Activated naive CD8-positive, alpha-beta T cell (primary cell): ENCODE results near the gene ZCCHC7.
"Not testable (repeated sequence)": the region's sequence is repeated elsewhere in the genome, so short reads cannot be mapped to it uniquely, and the experiment has no call there.

Experiments used
- H3K27ac Mint-ChIP-seq: one replicate; pipeline ENCODE4 v1.8.0; 2021; ENCODE audit warnings: mixed read lengths
- H3K27me3 Mint-ChIP-seq: one replicate; pipeline ENCODE4 v1.8.0; 2021; ENCODE audit warnings: mixed read lengths
- H3K36me3 Mint-ChIP-seq: one replicate; pipeline ENCODE4 v1.8.0; 2021; ENCODE audit warnings: mixed read lengths
- H3K4me1 Mint-ChIP-seq: one replicate; pipeline ENCODE4 v1.8.0; 2021; ENCODE audit warnings: low read depth, mixed read lengths
- H3K4me3 Mint-ChIP-seq: one replicate; pipeline ENCODE4 v1.8.0; 2021; ENCODE audit warnings: mild to moderate bottlenecking, mixed read lengths
- H3K9me3 Mint-ChIP-seq: one replicate; pipeline ENCODE4 v1.8.0; 2021; ENCODE audit warnings: low read depth, mixed read lengths

ZCCHC7 gene

GRCh38 chr9:37104183-37104889 lies 16.0 kb upstream of the ZCCHC7 start:
- Mint-ChIP-seq H3K9me3 (no peaks in the 10 kb centered on the region), H3K27ac (no peak overlapping the region), H3K27me3 (peaks cover 3% of the 10 kb centered on the region), H3K4me1 (peaks cover 23% of the 10 kb centered on the region), H3K4me3 (no peak overlapping the region), H3K36me3 (peaks cover 9% of the 10 kb centered on the region)

DNA sequence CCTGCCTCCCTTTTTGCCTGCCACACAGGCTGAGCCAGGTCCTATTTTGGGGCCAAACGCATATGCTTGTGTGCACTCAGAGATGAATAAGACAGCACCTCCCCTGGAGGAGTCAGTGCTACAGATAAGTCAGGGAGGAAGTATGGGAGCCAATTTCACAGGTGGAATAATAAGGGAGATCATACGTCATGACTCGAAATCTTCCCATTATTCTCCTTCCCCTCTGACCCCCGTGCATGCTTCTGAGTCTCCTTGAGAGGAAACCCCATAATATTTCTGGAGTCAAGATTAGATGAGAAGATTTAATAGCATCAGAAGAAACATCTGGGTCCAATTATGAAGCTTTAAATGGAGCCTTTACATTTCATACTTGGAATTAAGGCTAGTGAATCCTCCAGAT lies 15.1 kb upstream of the ZCCHC7 start:
- Mint-ChIP-seq H3K9me3 (no peaks in the 10 kb centered on the region), H3K4me1 (peaks cover 23% of the 10 kb centered on the region), H3K36me3 (peaks cover 9% of the 10 kb centered on the region), H3K27ac (no peak overlapping the region), H3K27me3 (peaks cover 3% of the 10 kb centered on the region), H3K4me3 (no peak overlapping the region)

- Mint-ChIP-seq H3K4me1 (peaks cover 23% of the 10 kb centered on the region), H3K36me3 (peaks cover 9% of the 10 kb centered on the region), H3K27ac (no peak overlapping the region), H3K9me3 (no peaks in the 10 kb centered on the region), H3K4me3 (peak overlapping the region; percentile 58), H3K27me3 (peaks cover 2% of the 10 kb centered on the region)
Measured at GRCh38 chr9:37107701-37108100, 12.7 kb upstream of the ZCCHC7 start.

GRCh38 chr9:37114442-37114841 lies 5.9 kb upstream of the ZCCHC7 start:
- not testable (repeated sequence) for H3K27ac Mint-ChIP-seq, H3K9me3 Mint-ChIP-seq, H3K36me3 Mint-ChIP-seq, H3K4me1 Mint-ChIP-seq, H3K4me3 Mint-ChIP-seq, H3K27me3 Mint-ChIP-seq

- Mint-ChIP-seq H3K27ac (no peak overlapping the region), H3K9me3 (peaks cover 3% of the 10 kb centered on the region), H3K4me1 (peaks cover 21% of the 10 kb centered on the region), H3K4me3 (no peak overlapping the region), H3K27me3 (no peaks in the 10 kb centered on the region), H3K36me3 (peaks cover 2% of the 10 kb centered on the region)
Measured at GRCh38 chr9:37117956-37118355, 2.4 kb upstream of the ZCCHC7 start.

- Mint-ChIP-seq H3K9me3 (peaks cover 3% of the 10 kb centered on the region), H3K4me1 (peaks cover 31% of the 10 kb centered on the region), H3K36me3 (peaks cover 6% of the 10 kb centered on the region), H3K4me3 (peak overlapping the region; percentile 93), H3K27ac (peak overlapping the region; percentile 97), H3K27me3 (no peaks in the 10 kb centered on the region)
Measured at GRCh38 chr9:37119360-37119759, 1.0 kb upstream of the ZCCHC7 start.

DNA sequence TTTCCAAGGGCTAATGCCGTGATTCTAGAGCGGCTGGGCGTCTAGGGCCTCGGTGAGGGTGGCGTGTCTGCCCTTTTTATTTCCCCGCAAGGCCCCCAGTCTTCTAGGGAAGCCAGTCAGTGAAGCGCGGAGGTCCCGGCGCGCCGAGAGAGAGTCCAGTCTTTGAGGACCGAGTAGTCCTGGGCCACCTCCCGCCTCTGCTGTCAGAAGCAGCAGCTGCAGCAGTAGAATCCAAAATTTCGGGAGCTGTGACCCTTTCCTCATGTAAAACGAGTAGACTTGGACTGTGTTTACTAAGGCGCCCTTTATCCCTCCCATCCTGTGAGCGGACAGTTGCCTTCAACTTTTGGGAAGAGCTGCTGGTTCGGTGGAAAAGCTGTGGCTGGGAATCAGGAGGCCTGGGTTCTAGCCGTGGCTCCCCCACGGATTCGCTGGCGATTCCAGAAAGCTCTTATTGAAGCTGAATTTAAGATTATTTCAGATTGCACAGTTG lies 515 bp downstream of the ZCCHC7 start:
- H3K36me3 Mint-ChIP-seq, H3K9me3 Mint-ChIP-seq: not testable (repeated sequence)
- peaks cover 35% of the 10 kb centered on the region for H3K4me1 Mint-ChIP-seq

GRCh38 chr9:37121881-37122280 lies 1.5 kb downstream of the ZCCHC7 start:
- Mint-ChIP-seq H3K36me3 (peaks cover 10% of the 10 kb centered on the region), H3K9me3 (peaks cover 3% of the 10 kb centered on the region), H3K27ac (peak overlapping the region; percentile 59), H3K4me1 (peaks cover 35% of the 10 kb centered on the region), H3K27me3 (no peaks in the 10 kb centered on the region), H3K4me3 (peak overlapping the region; percentile 93)

More for the DNA sequence above, 515 bp downstream of the ZCCHC7 start:
- not testable (repeated sequence) for H3K27me3 Mint-ChIP-seq
- peak overlapping the region; percentile 97 for H3K27ac Mint-ChIP-seq
- peak overlapping the region; percentile 93 for H3K4me3 Mint-ChIP-seq

- peaks cover 14% of the 10 kb centered on the region for H3K36me3 Mint-ChIP-seq
- no peaks in the 10 kb centered on the region for H3K27me3 Mint-ChIP-seq
- H3K9me3 Mint-ChIP-seq, result no peaks in the 10 kb centered on the region
- no peak overlapping the region for H3K4me3 Mint-ChIP-seq
- H3K4me1 Mint-ChIP-seq, result peaks cover 36% of the 10 kb centered on the region
- H3K27ac Mint-ChIP-seq, result no peak overlapping the region
Measured at GRCh38 chr9:37126214-37126788, 5.9 kb downstream of the ZCCHC7 start.

GRCh38 chr9:37127018-37127417 lies 6.6 kb downstream of the ZCCHC7 start:
- H3K4me3 Mint-ChIP-seq, result no peak overlapping the region
- H3K9me3 Mint-ChIP-seq, result no peaks in the 10 kb centered on the region
- H3K36me3 Mint-ChIP-seq, result peaks cover 19% of the 10 kb centered on the region
- no peak overlapping the region for H3K27ac Mint-ChIP-seq
- H3K4me1 Mint-ChIP-seq, result peaks cover 34% of the 10 kb centered on the region
- H3K27me3 Mint-ChIP-seq, result no peaks in the 10 kb centered on the region

- no peak overlapping the region for H3K4me3 Mint-ChIP-seq
- H3K27me3 Mint-ChIP-seq, result no peaks in the 10 kb centered on the region
- no peak overlapping the region for H3K27ac Mint-ChIP-seq
- peaks cover 25% of the 10 kb centered on the region for H3K4me1 Mint-ChIP-seq
- H3K9me3 Mint-ChIP-seq, result no peaks in the 10 kb centered on the region
- peaks cover 24% of the 10 kb centered on the region for H3K36me3 Mint-ChIP-seq
Measured at GRCh38 chr9:37128051-37128450, 7.7 kb downstream of the ZCCHC7 start.

DNA sequence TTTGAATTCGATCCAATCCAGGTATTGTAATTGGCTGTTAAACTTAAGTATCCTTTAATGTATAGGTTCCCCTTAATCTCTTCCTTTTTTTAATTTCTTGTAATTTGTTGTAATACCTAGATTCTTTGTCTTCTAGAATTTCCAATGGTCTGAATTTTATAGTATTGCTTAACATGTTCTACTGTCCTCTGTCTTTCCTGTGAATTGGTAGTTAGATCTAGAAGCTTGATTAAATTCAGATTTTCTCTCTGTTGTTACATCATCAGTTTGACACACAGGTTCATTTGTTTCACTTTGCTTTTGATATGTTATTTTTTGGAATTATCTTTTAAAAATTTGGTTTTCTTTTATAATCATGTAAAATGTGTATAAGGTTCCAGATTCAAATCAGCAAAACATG lies 13.8 kb downstream of the ZCCHC7 start:
- Mint-ChIP-seq H3K4me1 (peaks cover 45% of the 10 kb centered on the region), H3K9me3 (no peaks in the 10 kb centered on the region), H3K27ac (no peak overlapping the region), H3K36me3 (peaks cover 21% of the 10 kb centered on the region), H3K27me3 (no peaks in the 10 kb centered on the region), H3K4me3 (no peak overlapping the region)

DNA sequence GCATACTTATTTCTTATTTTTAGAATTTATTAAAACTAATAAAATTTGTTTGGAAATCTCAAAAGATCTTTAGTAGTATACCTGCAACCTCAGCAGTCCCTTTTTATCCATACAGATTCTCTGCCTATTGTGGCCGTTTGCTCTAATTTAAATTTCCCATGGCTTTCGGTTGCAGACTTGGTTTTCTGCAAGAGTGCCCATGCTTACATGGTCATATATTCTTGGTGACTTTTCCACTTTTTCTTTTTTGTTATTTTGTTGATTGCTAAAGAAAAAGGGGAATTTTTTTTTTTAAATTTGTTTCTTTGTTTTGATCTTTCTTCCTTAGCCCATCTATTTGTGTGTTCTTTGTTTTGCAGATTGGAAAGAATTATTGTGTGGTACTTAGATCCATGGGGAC lies 20.6 kb downstream of the ZCCHC7 start:
- peaks cover 70% of the 10 kb centered on the region for H3K4me1 Mint-ChIP-seq
- H3K4me3 Mint-ChIP-seq, result peak overlapping the region; percentile 39
- H3K27me3 Mint-ChIP-seq, result no peaks in the 10 kb centered on the region
- H3K9me3 Mint-ChIP-seq, result no peaks in the 10 kb centered on the region
- H3K36me3 Mint-ChIP-seq, result peaks cover 15% of the 10 kb centered on the region
- H3K27ac Mint-ChIP-seq, result no peak overlapping the region

DNA sequence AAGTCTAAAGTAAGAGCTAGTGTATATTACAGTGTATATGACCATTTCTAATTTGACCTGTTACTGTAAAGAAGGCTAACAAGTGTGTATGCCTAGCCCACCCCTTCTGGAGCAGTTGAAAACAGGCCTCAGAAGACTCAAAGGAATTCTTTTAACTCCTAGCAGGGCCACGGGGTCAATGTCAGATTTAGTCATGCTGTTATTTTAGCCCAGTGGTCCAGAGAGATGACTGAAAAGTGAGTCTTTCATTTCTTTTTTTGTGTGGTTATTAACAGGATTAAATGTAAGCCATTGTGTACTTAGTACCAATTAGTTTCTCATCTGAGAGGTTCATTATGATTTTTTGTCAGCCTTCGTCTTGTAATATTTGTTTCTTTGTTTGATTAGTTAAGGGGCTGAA lies 24.4 kb downstream of the ZCCHC7 start:
- Mint-ChIP-seq H3K36me3 (peaks cover 23% of the 10 kb centered on the region), H3K27ac (peak overlapping the region; percentile 73), H3K4me1 (peaks cover 66% of the 10 kb centered on the region), H3K4me3 (peak overlapping the region; percentile 44), H3K9me3 (no peaks in the 10 kb centered on the region), H3K27me3 (no peaks in the 10 kb centered on the region)

DNA sequence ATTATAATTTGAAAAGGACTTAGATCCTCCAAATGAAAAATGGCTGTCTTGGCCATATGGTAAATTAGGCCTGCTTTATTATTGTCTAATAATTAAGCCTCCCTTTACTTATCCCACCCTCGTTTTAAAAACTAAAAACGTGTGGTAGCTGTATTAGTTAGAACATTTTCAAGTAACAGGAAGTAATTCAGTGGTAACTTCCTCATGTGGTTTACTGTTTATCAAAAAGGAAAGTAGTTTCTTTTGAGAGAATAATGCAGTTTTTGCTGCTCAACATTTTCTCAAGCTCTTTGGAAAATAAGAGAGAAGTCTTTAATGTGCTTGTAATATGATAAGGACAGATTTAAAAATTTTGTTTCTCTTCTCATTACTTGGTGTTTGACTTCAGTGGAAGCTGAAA lies 26.0 kb downstream of the ZCCHC7 start:
- Mint-ChIP-seq H3K36me3 (peaks cover 26% of the 10 kb centered on the region), H3K4me1 (peaks cover 62% of the 10 kb centered on the region), H3K9me3 (no peaks in the 10 kb centered on the region), H3K4me3 (peak overlapping the region; percentile 68), H3K27me3 (no peaks in the 10 kb centered on the region), H3K27ac (peak overlapping the region; percentile 90)

DNA sequence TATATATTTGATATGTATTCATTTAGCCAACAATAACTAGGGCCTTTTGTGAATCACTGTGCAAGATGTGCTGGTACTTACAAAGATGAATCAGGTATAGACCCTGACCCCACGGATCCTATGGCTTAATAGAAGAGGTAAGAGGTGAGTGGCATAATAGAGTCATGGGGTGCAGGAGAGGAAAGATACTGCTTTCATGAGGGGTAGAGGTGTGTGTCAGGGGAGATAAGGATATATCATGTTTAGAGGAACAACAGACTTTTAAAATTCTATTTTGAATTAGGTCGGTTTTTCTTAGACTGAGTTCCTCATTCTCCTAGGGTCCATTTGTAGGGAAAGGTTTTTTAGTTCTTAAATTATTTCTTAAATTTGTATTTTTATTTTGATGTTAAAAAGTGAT lies 27.8 kb downstream of the ZCCHC7 start:
- H3K4me3 Mint-ChIP-seq, result peak overlapping the region; percentile 25
- H3K4me1 Mint-ChIP-seq, result peaks cover 60% of the 10 kb centered on the region
- peak overlapping the region; percentile 5 for H3K27ac Mint-ChIP-seq
- H3K36me3 Mint-ChIP-seq, result peaks cover 28% of the 10 kb centered on the region
- no peaks in the 10 kb centered on the region for H3K9me3 Mint-ChIP-seq
- no peaks in the 10 kb centered on the region for H3K27me3 Mint-ChIP-seq
